Breast epithelium (tissue), 3 donors: ENCODE data around the gene ATAT1.

ENCODE experiments used
- POLR2A ChIP-seq: fragments of 450-650 bp; IDR thresholded peaks from one replicate; pipeline ENCODE4 v1.6.1; 2016; ENCODE audit warnings: antibody characterized with exemption, mild to moderate bottlenecking, moderate library complexity
- TF ChIP-seq, protein P1 (sequence below), 3 donors: fragments of 450-650 bp; IDR thresholded peaks; one replicate each; pipeline ENCODE4 v1.5.1; 2016 to 2017; ENCODE audit warnings: antibody characterized with exemption in 3 of 3, mild to moderate bottlenecking in 3 of 3, moderate library complexity in 3 of 3

DNA sequence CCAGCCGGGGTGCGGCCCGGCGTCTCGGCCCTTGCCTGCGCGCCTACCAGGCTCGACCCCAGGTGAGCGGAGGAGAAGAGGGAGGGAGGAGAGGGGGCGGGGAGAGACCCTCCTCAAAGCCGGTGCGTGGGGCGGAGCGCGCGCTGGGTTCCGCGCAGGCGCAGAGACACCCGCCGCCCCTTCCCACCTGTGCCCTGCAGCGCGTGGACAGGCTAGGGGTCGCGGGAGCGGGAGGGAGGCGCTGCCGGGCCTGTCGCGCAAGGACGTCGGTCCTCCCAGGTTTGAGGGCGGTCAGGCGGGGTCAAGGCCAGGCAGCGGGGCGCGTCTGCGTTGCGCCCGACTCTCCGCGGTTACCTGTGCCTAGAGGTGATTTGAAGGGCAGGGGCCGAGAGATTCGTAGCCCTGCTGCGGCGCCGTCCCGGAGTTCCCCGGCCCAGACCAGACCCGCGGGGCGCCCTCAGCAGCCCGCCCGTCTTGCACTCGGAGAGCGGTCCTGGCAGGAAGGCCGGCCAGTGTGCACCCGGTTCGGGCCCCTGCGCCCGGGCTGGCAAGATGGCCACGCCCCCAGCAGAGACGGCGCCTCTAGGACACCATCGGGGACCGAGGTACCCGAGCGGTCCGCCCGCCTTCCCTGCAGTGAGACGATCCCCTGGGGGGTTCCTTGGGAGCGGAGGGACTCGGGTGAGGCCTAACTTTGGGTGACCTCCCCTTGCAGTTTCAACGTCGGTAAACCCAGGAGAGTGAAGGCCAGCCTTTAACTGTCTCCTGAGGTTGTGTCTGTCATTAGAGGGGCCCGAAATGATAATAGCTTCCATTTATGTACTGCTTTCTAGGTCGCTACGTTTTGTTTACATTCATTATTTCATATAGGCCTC, 20.8 kb downstream of the ATAT1 start:
- TF ChIP-seq, protein P1, sequence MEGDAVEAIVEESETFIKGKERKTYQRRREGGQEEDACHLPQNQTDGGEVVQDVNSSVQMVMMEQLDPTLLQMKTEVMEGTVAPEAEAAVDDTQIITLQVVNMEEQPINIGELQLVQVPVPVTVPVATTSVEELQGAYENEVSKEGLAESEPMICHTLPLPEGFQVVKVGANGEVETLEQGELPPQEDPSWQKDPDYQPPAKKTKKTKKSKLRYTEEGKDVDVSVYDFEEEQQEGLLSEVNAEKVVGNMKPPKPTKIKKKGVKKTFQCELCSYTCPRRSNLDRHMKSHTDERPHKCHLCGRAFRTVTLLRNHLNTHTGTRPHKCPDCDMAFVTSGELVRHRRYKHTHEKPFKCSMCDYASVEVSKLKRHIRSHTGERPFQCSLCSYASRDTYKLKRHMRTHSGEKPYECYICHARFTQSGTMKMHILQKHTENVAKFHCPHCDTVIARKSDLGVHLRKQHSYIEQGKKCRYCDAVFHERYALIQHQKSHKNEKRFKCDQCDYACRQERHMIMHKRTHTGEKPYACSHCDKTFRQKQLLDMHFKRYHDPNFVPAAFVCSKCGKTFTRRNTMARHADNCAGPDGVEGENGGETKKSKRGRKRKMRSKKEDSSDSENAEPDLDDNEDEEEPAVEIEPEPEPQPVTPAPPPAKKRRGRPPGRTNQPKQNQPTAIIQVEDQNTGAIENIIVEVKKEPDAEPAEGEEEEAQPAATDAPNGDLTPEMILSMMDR (IDR thresholded peaks at IDR 0.05), result no peak
- no peak for TF ChIP-seq POLR2A
